Tibial nerve (tissue), 3 donors: ENCODE data around the gene GRB2.

Experiments
- CTCF ChIP-seq, 5 experiments: fragments of 200-600 bp in 3 of 5; fragments of 450-650 bp in 2 of 5; sonication (generic) in 3 of 5; IDR thresholded peaks; one replicate each; pipeline ENCODE4 v1.5.1; 2016 to 2019; ENCODE audit warnings: antibody characterized with exemption in 5 of 5, mild to moderate bottlenecking in 3 of 5, moderate library complexity in 2 of 5
- POLR2A ChIP-seq, 2 donors: fragments of 450-650 bp; IDR thresholded peaks; one replicate each; pipeline ENCODE4 v1.6.1; 2017; ENCODE audit warnings: antibody characterized with exemption in 2 of 2, mild to moderate bottlenecking in 2 of 2, moderate library complexity in 2 of 2

- no peak for TF ChIP-seq POLR2A (IDR thresholded peaks at IDR 0.05)
- no peak for TF ChIP-seq CTCF (IDR thresholded peaks at IDR 0.05)
Observed at GRCh38 chr17:75400326-75400939, 5.0 kb downstream of the GRB2 start.
